HuH-7 (cell line): ENCODE measurements around the gene PDE4D.

Experiments used
- DNase-seq: peaks from one replicate; pipeline ENCODE4 v3.0.0; 2011; ENCODE audit warnings: low spot score

PDE4D gene

DNA sequence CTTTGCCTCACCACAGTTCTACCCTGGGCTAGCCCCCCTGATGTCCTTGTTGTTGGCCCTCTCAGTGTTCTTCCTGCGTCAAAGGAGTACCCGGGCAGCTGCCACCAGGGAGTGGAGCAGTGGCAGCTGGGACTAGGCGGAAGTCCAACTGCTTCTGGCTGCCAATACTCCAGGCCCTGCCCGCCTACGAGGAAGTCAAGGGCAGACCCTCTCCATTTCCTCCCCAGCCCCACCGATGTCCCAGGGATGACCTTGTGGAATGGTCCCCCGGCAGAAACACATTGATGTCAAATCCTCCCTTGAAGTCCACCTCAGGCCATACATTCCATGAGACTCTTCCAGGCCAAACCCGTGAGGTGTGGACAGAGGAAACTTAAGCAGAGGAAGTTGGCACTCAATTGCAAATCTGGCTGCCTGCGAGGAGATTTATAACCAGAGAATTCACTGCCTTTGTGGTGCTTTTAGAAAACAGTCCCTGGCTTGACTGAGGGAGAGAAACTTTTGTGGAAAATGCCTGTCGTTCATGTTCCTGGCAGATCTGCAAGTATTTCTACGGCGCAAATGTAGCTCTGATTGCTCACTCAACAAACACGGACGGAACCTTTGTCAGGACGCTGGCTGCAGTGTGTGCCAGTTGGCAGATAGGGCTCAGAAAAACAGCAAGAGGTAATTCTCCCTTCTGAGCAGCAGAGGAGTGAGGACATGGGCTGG is 970.9 kb downstream of the PDE4D start:
- no peak for DNase-seq

DNA sequence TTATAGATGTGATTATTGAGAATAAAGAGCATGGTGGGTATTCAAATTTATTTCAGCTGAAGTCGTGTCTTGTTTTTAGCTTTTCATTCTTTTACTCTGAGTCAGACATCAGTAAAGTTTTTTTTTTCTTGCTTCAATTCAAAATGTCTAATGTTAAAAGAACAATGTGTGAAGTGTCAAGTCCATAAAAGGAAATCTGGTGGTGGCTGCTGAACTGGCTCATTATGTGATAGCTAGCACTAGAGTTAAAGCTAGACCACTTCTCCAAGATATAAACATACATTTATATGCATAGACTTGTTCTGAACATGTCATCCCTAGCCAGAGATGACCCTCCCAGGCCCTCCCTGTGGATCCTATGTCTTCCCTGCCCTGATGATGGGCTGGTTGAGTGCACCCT is 972.4 kb downstream of the PDE4D start:
- DNase-seq, result no peak

DNA sequence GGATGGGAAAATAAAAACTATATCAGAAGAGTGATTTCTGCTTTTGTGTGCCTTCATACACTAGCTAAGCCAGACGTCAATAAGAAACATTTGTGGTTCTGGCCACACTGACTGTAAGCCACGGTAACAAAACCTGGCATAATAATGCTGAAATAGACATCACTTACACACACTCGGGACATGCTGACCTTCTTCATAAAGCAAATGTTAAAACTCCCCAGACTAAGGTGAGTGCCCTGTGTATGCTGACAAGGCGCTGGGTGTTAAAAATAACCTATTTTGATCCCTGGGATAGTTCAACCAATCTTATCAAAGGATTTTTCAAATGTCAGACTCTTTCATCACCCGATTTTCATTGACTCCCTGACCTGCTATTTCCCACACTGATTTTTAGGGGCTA is 973.7 kb downstream of the PDE4D start:
- no peak for DNase-seq
